CD4-positive, alpha-beta T cell treated with Interleukin-6 for 4 hours (primary cell): ENCODE measurements around the gene SHFL.

Experiments used
- DNase-seq: peaks from one replicate; pipeline ENCODE4 v3.0.0-alpha.2; 2020; ENCODE audit warnings: mixed read lengths

Gene SHFL

GRCh38 chr19:10088949-10089554 is 2.9 kb downstream of the SHFL start:
- DNase-seq: no peak

GRCh38 chr19:10089801-10090375 is 3.8 kb downstream of the SHFL start:
- no peak for DNase-seq

GRCh38 chr19:10091370-10091687 is 5.2 kb downstream of the SHFL start:
- no peak for DNase-seq

- no peak for DNase-seq
Measured at GRCh38 chr19:10091895-10092641, 6.0 kb downstream of the SHFL start.

- DNase-seq: no peak
Measured at GRCh38 chr19:10092648-10093294, 6.7 kb downstream of the SHFL start.

- no peak for DNase-seq
Measured at GRCh38 chr19:10093295-10094186, 7.4 kb downstream of the SHFL start.

GRCh38 chr19:10095622-10095947 is 9.5 kb downstream of the SHFL start:
- no peak for DNase-seq

GRCh38 chr19:10095948-10096614 is 10.0 kb downstream of the SHFL start:
- DNase-seq: peak; percentile 90

GRCh38 chr19:10096615-10096963 is 10.5 kb downstream of the SHFL start:
- DNase-seq: no peak

- no peak for DNase-seq
Measured at GRCh38 chr19:10100163-10100785, 14.2 kb downstream of the SHFL start.

GRCh38 chr19:10102787-10103236 is 16.7 kb downstream of the SHFL start:
- no peak for DNase-seq

GRCh38 chr19:10104130-10104513 is 18.0 kb downstream of the SHFL start:
- no peak for DNase-seq

- peak; percentile 84 for DNase-seq
Measured at GRCh38 chr19:10104665-10105508, 18.8 kb downstream of the SHFL start.

GRCh38 chr19:10105509-10106099 is 19.5 kb downstream of the SHFL start:
- DNase-seq: peak; percentile 34

GRCh38 chr19:10106100-10106936 is 20.2 kb downstream of the SHFL start, which contains the start of gene PPAN:
Gene PPAN (plus strand): TSS chr19:10106362. CDS start chr19:10106395, 33 bp downstream.
- DNase-seq: peak; percentile 98

- no peak for DNase-seq
Measured at GRCh38 chr19:10107254-10107653, 21.1 kb downstream of the SHFL start.

GRCh38 chr19:10107817-10108367 is 21.8 kb downstream of the SHFL start:
- DNase-seq: no peak

- DNase-seq: no peak
Measured at GRCh38 chr19:10109528-10109927, 23.4 kb downstream of the SHFL start.
